K562 (cell line): ENCODE results near the gene VPS37D. TPM values are rescaled to one million over a fixed set of nuclear protein-coding genes. Genes with fewer than 3 reads are reported as not detected.

Experiments
- C11orf30 ChIP-seq: fragments of 450-650 bp; IDR thresholded peaks from 2 replicates; pipeline ENCODE4 v1.6.1; 2016; ENCODE audit warnings: low read depth, mild to moderate bottlenecking
- FOS ChIP-seq: IDR thresholded peaks from 3 replicates; pipeline ENCODE4 v1.6.1; 2011; ENCODE audit not compliant: insufficient read length; ENCODE audit errors: extremely low read depth
- MTA1 ChIP-seq: fragments of 450-650 bp; IDR thresholded peaks from 2 replicates; pipeline ENCODE4 v1.6.1; 2017; ENCODE audit warnings: borderline replicate concordance
- POLR2A ChIP-seq: fragments of 450-650 bp; conservative IDR thresholded peaks from 2 replicates; pipeline ENCODE4 v1.6.1; 2016
- POLR2G ChIP-seq: fragments of 200-400 bp; formaldehyde crosslinking; IDR thresholded peaks from 2 replicates; pipeline ENCODE4 v1.6.1; 2017; ENCODE audit warnings: low read depth, mild to moderate bottlenecking, antibody characterized with exemption, low read length, moderate library complexity
- SLC30A9 ChIP-seq: fragments of 250-450 bp; sonication (Bioruptor Pico); IDR thresholded peaks from 2 replicates; pipeline ENCODE4 v1.8.0; 2022; ENCODE audit warnings: mild to moderate bottlenecking, moderate library complexity
- ZNF12 ChIP-seq: sonication (generic); formaldehyde crosslinking; IDR thresholded peaks from 2 replicates; pipeline ENCODE4 v1.4.0; 2020; ENCODE audit warnings: mild to moderate bottlenecking, missing genetic modification reagents
- polyA plus RNA-seq, 8 experiments: library from polyadenylated mRNA; depleted of rRNA in 4 of 8; stranded (reverse) in 5 of 8; unstranded in 3 of 8; fragments of >200 nt; fragmentation: Nextera tagmentation in 2 of 8; fragmentation: Illumina TruSeq in 1 of 8; extraction: Ambion mirVana in 2 of 8; extraction: Trizol in 1 of 8; gene quantifications; 2 replicates each; pipeline versions ENCODE4 v1.2.1 to v1.2.3, GENCODE V29; 2011 to 2014; ENCODE audit warnings: inconsistent platforms in 1 of 8, missing spikeins in 1 of 8
- total RNA-seq, 7 experiments: library from RNA; depleted of rRNA in 6 of 7; stranded (reverse); fragments of >200 nt in 6 of 7; fragmentation: Illumina TruSeq in 2 of 7; extraction: Trizol in 2 of 7; gene quantifications; 2 replicates each; pipeline versions ENCODE4 v1.2.1 to v1.2.3, GENCODE V29; 2011 to 2021; ENCODE audit warnings: low replicate concordance in 1 of 7
- TF ChIP-seq, protein P1 (sequence below): fragments of 450-650 bp; IDR thresholded peaks from 2 replicates; pipeline ENCODE4 v1.6.1; 2016
- TF ChIP-seq, protein P2 (sequence below): conservative IDR thresholded peaks from 2 replicates; pipeline ENCODE4 v1.6.1; 2011; ENCODE audit warnings: low read depth, mild to moderate bottlenecking, low read length; ENCODE audit not compliant: control insufficient read depth
- TF ChIP-seq, protein P3 (sequence below): fragments of 450-650 bp; formaldehyde crosslinking; IDR thresholded peaks from 2 replicates; pipeline ENCODE4 v1.4.0; 2020; ENCODE audit warnings: mild to moderate bottlenecking, moderate library complexity

VPS37D gene
- total and polyA plus RNA-seq, 9 of the 15 experiments (the other 6 are each of a cell fraction or from before 2014, with no cell fraction given) = 0.25 to 2.3 (median 1.0) TPM; not detected in 3

DNA sequence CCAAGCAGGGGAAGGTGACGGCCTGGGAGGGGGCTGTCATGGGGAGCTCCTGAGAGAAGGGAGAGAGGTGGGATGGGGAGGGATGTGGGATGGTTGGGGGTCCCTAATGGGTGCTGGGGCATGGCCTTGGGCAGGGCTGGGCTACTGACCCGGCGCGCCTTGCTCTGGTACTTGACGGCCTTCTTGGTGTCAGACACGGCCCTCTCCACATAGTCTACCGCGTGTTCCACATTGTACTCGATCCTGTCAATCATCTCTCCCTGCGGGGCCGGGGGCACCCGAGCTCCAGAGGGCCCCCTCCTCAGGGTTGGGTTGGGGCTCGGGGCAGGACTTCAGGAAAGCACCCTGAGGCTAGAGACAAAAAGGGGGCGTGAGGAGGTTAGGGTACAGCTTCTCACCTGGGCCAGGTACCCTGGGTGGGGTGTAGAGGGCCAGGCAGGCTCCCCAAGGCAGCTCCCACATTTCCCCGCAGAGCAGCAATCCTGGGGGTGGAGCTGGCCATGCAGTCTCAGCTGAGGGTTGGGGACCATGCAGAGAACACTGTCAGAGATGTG, 33.0 kb downstream of the VPS37D start (continued):
- TF ChIP-seq, protein P1, sequence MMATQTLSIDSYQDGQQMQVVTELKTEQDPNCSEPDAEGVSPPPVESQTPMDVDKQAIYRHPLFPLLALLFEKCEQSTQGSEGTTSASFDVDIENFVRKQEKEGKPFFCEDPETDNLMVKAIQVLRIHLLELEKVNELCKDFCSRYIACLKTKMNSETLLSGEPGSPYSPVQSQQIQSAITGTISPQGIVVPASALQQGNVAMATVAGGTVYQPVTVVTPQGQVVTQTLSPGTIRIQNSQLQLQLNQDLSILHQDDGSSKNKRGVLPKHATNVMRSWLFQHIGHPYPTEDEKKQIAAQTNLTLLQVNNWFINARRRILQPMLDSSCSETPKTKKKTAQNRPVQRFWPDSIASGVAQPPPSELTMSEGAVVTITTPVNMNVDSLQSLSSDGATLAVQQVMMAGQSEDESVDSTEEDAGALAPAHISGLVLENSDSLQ = peak; percentile 62
- TF ChIP-seq, protein P2, sequence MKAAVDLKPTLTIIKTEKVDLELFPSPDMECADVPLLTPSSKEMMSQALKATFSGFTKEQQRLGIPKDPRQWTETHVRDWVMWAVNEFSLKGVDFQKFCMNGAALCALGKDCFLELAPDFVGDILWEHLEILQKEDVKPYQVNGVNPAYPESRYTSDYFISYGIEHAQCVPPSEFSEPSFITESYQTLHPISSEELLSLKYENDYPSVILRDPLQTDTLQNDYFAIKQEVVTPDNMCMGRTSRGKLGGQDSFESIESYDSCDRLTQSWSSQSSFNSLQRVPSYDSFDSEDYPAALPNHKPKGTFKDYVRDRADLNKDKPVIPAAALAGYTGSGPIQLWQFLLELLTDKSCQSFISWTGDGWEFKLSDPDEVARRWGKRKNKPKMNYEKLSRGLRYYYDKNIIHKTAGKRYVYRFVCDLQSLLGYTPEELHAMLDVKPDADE = no peak
- no peak for TF ChIP-seq SLC30A9 (CRISPR knock-in tag)
- no peak for TF ChIP-seq ZNF12
- no peak for TF ChIP-seq MTA1
- no peak for TF ChIP-seq FOS
- TF ChIP-seq, protein P3, sequence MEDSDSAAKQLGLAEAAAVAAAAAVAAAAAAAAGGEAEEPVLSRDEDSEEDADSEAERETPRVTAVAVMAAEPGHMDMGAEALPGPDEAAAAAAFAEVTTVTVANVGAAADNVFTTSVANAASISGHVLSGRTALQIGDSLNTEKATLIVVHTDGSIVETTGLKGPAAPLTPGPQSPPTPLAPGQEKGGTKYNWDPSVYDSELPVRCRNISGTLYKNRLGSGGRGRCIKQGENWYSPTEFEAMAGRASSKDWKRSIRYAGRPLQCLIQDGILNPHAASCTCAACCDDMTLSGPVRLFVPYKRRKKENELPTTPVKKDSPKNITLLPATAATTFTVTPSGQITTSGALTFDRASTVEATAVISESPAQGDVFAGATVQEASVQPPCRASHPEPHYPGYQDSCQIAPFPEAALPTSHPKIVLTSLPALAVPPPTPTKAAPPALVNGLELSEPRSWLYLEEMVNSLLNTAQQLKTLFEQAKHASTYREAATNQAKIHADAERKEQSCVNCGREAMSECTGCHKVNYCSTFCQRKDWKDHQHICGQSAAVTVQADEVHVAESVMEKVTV (CRISPR knock-in tag) = no peak
- TF ChIP-seq C11orf30 = no peak
- peak; percentile 52 for TF ChIP-seq POLR2G
- 0 out of 2 replicates have a peak, but pooled peaks have one; percentile 9 for TF ChIP-seq POLR2A
